Inflammatory macrophage treated with lipopolysaccharide for 1 hour (primary cell): ENCODE results near the gene CENPM.

Experiments
- DNase-seq, 2 donors: peaks; one replicate each; pipeline ENCODE4 v3.0.0-alpha.2; 2020 to 2022

Gene CENPM

GRCh38 chr22:41946629-41947423 is at the start of gene CENPM:
CENPM (minus strand) TSS chr22:41947152; CDS start chr22:41947076, 76 bp downstream.
- DNase-seq, result peak; percentile 92 to 96

- DNase-seq, result no peak
Measured at GRCh38 chr22:41995211-41995610, 48.3 kb upstream of the CENPM start.

GRCh38 chr22:41992496-41992895 is 45.5 kb upstream of the CENPM start:
- DNase-seq, result no peak

GRCh38 chr22:41991111-41991510 is 44.2 kb upstream of the CENPM start:
- DNase-seq, result no peak

- no peak for DNase-seq
Measured at GRCh38 chr22:41989246-41989645, 42.3 kb upstream of the CENPM start.

- no peak for DNase-seq
Measured at GRCh38 chr22:41987276-41987675, 40.3 kb upstream of the CENPM start.

- DNase-seq, result peak; percentile 41 to 72
Measured at GRCh38 chr22:41983513-41984405, 36.8 kb upstream of the CENPM start.

GRCh38 chr22:41982865-41983264 is 35.9 kb upstream of the CENPM start:
- DNase-seq, result peak; percentile 16 to 65

- DNase-seq, result no peak
Measured at GRCh38 chr22:41979423-41980250, 32.7 kb upstream of the CENPM start.

GRCh38 chr22:41978732-41979131 is 31.8 kb upstream of the CENPM start:
- no peak for DNase-seq

- no peak for DNase-seq
Measured at GRCh38 chr22:41976961-41977566, 30.1 kb upstream of the CENPM start.

GRCh38 chr22:41976070-41976901 is 29.3 kb upstream of the CENPM start:
- no peak for DNase-seq

- no peak for DNase-seq
Measured at GRCh38 chr22:41975299-41976069, 28.5 kb upstream of the CENPM start.

GRCh38 chr22:41974691-41975290 is 27.8 kb upstream of the CENPM start:
- no peak for DNase-seq

- DNase-seq, result no peak
Measured at GRCh38 chr22:41971431-41971830, 24.5 kb upstream of the CENPM start.

- DNase-seq, result no peak
Measured at GRCh38 chr22:41970601-41971000, 23.6 kb upstream of the CENPM start.

GRCh38 chr22:41969110-41969646 is 22.2 kb upstream of the CENPM start, which contains the start of gene SEPTIN3:
SEPTIN3 (plus strand) TSS chr22:41969443; CDS start chr22:41971493, 2,050 bp downstream.
- DNase-seq, result no peak

GRCh38 chr22:41968601-41969000 is 21.6 kb upstream of the CENPM start:
- no peak for DNase-seq

GRCh38 chr22:41966607-41967240 is 19.8 kb upstream of the CENPM start:
- DNase-seq, result peak; percentile 76 to 82
